GM15510 (cell line): ENCODE data around the gene SYT13.

Experiments
- POLR2A ChIP-seq: IDR thresholded peaks from 3 replicates; pipeline ENCODE4 v1.6.1; 2011; ENCODE audit warnings: borderline replicate concordance; ENCODE audit not compliant: insufficient read length; ENCODE audit errors: extremely low read depth

The SYT13 gene

GRCh38 chr11:45248501-45249011 is 37.6 kb downstream of the SYT13 start:
- no peak for TF ChIP-seq POLR2A

DNA sequence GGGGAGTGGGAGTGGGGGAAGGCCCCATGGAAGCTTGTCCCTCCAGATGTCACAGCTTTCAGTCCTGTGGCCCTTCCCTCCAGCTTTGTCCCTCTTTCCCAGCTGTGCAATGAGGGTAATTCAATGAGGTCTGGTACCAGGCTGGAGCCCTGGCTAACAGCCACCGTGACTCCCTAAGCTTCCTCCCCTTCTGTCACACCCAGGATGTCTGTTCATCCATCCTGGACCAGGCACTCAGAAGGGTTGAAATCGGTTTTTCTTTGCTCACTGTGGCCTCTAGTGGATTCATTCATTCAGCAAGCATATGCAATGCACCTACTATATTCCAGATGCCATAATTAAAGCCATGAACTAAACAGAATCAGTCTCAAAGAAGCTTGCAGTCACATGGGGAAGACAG is 38.7 kb downstream of the SYT13 start:
- no peak for TF ChIP-seq POLR2A

DNA sequence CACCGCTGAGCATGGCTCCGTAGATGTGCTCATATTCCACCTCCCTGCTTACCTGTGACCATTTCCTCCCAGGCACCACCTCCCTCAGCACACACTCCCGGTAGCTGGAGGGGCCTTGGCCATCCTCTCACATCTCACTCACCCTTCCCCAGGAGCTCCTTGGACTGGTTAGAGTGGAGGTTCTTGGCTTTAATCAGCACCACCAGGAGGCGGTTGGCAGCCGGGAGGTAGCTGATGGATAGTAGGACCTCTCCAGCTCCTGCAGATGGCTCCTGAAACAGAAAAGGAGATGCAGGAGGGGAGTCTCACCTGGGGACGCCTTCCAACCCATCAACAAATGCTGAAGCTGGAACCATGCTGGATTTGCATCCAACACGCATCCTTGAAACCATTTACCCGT is 39.9 kb downstream of the SYT13 start:
- no peak for TF ChIP-seq POLR2A

DNA sequence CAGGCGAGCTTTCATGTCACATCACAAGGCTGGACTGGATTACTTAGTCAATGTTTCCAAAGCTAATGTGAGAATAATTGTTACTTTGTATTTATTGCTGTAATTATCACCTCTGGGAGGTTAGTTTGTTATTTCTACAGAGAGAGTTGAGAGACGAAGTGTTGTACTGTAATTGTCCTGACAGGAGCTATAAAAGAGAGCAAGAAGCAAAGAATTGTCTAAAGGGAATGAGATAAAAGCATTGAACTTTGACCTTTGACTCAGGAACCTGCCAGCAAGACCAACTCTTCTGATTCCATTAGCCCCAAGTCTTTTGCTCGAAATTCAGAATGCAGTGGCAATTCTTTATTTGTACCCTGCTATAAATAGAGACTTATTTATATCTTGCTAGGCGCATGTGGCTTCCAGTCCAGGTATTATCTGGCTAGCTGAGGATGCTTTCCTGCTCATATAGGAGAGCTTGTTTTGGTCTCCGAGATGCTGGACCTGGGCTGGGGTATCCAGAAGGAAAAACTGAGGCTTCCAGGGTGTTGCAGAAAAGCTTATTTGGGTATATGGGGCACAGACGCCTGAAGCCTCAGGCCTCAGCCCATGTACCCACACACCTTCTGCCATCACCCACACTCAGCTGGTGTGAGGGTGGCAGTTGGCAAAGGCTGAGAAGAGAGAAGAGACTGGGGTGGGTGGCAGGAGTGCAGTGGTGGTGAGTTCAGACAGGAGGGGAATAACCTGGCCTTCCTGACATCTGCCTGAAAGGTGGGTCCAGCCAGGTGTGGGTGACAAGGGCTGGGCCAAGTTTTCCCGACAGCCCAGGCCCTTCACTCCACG is 40.7 kb downstream of the SYT13 start:
- no peak for TF ChIP-seq POLR2A

DNA sequence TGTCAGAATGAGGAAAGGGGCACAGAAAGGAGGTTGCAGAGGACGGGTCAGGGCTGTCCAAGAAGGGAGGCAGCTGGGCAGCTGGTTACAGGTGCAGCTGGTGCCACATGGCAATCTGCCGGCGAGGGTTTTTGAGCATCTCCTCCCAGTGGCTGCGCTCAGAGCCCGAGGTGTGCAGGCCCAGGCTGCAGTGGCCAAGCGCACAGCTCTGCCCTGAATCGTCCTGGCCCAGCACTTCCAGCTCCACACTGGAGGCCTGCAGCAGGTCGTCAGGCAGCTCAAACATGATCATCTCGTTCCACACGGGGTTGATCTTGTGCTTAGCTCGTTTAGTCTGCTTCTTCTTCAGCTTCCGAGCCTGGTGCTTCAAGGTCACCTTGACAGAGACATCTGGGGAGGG is 42.2 kb downstream of the SYT13 start:
- no peak for TF ChIP-seq POLR2A

GRCh38 chr11:45239733-45240132 is 46.4 kb downstream of the SYT13 start:
- no peak for TF ChIP-seq POLR2A

DNA sequence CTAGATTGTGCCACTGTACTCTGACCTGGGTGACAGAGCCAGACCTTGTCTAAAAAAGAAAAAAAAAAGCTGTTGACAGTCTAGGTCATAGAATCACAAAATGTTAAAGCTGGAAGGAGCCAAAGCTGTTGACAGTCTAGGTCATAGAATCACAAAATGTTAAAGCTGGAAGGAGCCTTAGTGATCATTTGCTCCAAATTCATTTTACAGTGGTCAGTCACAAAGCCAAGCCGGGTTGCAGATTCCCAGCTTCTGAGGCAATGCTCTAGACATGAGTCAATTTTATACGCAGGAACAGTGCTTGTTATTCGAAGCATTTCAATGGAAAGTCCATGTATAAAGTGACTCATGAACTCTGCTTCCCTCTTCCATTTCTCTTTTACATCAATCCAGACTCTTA is 47.4 kb downstream of the SYT13 start:
- TF ChIP-seq POLR2A: no peak

- no peak for TF ChIP-seq POLR2A
Measured at GRCh38 chr11:45237711-45238315, 48.3 kb downstream of the SYT13 start.

- TF ChIP-seq POLR2A: no peak
Measured at GRCh38 chr11:45234306-45235006, 51.7 kb downstream of the SYT13 start.

DNA sequence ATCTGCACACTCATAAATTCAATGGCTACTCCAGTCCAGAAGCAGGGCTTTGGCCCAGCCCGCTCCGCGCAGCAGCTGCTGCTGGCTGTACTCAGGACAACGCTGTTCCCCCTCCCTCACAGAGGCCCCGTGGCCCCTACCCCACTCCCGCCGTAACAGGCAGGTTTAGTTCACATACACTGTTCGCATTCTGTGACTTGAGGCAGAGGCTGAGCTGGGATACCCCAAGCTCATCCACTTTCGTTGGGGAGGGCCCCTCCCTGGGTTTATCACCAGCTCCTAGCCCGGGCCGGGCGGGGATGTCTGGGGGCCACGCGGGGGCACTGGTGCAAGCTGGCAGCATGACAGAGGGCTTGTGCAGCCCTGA is 52.4 kb downstream of the SYT13 start:
- no peak for TF ChIP-seq POLR2A

- no peak for TF ChIP-seq POLR2A
Measured at GRCh38 chr11:45233121-45233803, 52.9 kb downstream of the SYT13 start.

GRCh38 chr11:45232341-45233080 is 53.6 kb downstream of the SYT13 start:
- no peak for TF ChIP-seq POLR2A

DNA sequence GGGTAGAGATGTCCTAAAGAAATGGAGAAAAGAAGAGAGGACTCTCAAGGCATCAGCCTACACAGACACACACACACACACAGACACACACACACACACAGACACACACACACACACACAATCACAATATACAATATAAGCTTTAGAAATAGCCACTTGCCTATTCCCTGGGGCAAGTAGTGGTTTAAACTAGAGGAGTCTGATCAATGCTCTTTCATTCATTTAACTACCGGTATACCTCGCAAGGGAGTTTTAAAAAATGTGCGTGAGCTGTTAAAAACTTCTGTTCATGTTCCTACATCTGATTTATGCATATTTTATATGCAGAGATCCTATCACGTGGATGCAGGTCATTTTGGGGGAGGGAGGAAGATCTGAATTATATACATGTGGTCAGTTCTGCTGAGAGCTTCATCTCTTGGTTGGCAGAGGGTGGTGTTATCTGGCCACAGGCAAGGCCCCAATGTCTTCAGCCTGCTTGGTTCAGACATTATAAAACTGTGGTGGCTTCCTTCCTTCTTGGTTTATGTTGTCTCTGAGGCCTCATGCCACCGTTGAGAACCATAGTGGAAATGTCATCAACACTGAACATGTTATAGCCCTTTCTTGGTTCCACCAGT is 56.6 kb downstream of the SYT13 start:
- no peak for TF ChIP-seq POLR2A

DNA sequence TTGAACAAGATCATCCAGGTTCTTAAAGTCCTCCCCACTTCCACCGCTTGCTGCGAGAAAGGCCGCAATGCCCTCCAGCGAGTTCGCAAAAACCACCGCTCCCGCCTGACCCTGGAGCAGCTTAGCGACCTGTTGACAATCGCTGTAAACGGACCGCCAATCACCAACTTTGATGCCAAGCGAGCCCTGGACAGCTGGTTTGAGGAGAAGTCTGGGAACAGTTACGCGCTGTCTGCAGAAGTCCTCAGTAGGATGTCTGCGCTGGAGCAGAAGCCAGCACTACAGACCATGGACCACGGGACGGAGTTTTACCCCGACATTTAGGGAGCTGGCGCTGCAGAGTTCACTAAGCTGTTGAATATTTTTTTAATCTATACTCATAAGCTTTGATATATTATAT is 58.3 kb downstream of the SYT13 start:
- TF ChIP-seq POLR2A: no peak
